ENCODE results near the gene CENPM.

CENPM gene, protein sequence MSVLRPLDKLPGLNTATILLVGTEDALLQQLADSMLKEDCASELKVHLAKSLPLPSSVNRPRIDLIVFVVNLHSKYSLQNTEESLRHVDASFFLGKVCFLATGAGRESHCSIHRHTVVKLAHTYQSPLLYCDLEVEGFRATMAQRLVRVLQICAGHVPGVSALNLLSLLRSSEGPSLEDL

DNA sequence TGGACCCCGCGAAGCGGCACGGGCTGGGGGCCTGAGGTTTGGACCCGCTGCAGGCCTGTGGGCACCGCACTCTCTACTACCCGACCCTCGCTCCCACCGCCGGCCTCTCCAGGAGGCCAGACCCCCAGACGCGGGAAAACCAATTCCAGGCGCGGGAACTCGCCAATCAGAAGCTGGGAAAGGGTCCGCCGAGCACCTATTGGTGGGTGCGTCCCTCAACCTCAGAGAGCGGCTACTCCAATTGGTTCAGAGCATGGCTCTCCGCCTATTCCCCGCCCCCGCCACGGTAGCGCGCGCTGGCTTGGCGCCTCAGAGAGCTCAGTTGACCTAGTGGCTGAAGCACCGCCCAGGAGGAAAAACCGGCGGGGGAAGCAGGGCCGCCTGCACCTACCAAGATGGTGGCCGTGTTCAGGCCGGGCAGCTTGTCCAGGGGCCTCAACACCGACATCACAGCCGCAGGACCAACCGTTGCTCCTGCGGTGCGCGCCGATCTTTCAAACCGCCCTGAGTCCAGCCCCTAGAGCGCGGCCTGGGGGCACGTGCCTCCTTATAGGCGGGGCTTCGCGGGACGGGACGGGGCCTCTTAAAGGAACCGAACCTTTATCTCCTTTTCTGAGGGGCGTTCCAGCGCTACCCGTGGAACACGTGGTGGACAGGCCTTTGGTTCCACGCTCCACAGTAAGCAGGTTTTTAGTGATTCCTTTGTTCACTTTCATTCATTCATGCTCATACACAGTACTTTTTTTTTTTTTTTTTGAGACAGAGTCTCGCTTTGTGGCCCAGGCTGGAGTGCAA lies at the start of gene CENPM:
Gene CENPM, minus strand, starts transcription at position 524 of the 795 bp plus-strand sequence. Its CDS starts 76 bp downstream, at position 448.
- in situ Hi-C loops (cut with MboI; ENCODE audit: low sequenced_read_pairs): no loop called here

DNA sequence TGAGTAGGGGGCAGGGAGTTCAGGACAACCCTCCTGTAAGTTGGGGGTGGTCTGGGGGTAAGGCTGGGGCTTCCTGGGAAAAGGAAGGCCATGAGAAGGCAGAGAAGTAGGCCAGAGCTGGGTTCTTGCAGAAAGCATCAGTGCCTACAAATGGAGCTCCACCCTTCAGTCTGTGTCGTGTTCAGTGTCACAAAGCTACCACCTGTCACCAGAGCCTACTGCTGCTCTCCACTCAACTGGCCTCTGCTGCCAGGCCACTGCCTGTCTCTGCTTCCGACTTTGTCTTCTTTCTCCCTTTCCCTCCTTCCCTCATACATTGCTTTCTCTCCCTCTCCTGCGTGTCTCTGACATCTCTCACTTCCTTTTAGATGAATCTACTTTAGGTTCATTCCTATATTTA lies 48.3 kb upstream of the CENPM start:
- in situ Hi-C loops (cut with MboI; ENCODE audit: low sequenced_read_pairs): no loop called here

DNA sequence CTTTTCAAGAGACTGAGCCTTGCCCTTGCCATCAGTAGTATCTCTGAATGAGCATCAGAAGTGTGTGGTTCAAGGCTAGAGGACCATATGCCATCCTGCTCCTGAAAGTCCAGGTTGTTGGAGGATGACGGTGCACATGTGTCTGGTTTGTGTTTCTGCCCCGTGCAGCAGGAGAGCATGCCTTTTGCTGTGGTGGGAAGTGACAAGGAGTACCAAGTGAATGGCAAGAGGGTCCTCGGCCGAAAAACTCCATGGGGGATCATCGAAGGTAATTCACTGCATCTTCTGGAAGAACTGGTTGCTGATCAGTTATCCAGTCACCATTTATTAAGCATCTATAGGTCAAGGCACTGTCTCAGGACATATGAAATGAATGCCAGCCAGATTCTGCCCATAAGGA lies 45.5 kb upstream of the CENPM start:
- in situ Hi-C loops (cut with MboI; ENCODE audit: low sequenced_read_pairs): no loop called here

DNA sequence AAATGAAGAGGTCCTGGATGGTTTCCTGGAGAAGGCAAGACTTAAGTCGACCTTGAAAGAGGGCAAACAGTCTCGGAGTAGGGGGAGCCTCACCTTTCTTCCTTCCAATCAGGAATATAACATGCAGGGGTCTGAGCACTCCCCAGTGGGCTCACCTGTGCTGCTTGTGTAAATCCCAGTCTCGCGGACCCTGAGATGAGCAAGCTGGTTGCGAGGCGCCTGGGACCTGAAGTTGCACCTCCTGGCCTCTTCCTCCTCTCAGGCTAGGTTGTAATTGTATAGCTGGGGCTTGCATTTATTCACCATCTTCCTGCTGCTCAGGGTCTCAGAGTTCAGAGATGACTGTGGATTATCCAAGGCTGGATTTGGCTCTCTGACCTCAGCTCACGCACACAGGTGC lies 44.2 kb upstream of the CENPM start:
- in situ Hi-C loops (cut with MboI; ENCODE audit: low sequenced_read_pairs): no loop called here

DNA sequence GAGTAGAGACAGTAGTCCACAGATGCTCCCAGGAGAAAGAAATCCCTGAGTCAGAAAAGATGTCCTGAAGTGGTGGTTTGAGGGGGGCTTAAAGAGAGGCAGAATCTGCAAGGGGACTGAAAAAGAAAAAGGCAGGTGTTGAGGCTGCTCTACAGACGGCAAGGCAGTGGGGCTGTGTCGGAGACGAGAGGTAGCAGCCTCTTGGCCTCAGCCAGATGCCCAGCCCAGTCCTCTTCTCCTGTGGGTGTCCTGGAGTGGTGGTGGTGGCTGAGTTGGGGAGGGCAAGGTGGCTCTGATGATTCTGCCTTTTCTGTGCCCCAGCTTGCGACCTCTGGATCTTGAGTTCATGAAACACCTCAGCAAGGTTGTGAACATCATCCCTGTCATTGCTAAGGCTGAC lies 42.3 kb upstream of the CENPM start:
- in situ Hi-C loops (cut with MboI; ENCODE audit: low sequenced_read_pairs): no loop called here

DNA sequence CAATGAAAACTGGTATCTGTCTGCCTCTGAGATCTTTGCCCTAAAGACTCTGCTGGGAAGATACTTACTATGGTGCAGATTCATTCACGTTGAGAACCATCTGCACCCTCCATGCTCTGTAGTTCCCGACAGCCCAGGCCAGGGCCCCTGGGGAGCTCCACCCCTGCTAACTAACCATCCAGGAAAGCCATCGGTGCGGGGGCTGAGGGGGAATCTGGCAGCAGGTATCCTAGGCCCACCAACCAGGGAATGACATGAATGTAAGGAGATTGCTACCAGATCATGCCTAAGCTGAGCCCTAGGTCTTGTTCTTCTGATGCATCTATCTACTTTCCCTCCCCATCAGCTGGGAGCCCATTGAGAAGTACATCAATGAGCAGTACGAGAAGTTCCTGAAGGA lies 40.3 kb upstream of the CENPM start:
- in situ Hi-C loops (cut with MboI; ENCODE audit: low sequenced_read_pairs): no loop called here

DNA sequence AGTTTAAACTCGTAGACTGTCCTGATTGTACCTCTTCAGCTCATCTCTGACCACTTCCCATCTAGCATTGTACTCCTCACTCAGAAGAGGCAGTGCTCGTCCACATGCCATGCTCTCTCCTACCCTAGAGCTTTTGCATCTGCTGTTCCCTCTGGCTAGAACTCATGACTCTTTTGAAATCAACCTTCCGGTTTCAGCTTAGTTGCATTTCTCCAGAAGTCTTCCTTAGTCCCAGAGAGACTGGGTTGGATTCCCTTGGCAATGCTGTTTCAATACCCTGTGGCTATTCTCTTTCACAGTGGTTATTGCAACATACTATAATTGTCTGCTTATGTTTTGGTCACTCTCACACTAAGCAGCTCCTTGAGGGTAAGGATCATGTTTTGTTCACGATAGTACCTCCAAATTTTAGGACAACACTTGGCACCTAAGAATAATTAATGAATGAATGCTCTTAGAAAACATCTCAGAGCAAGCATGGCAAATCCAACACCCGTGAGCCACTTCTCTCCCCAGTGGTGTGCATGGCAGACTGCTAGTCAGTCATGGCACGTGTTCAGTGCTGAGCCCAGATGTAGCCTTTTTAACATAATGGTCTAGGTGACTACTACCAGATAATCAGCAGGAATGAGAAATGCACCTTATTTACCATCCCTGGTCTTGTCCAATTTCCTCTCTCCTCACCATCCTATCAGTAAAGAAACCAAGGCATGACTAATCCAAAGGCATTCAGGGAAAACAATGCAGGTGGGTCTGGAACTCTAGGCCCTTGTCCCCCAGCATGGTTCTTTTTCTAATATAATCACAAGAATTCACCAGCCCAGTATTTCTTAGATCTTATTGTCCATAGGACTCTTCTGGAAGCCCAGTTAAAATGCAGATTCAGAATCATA lies 36.8 kb upstream of the CENPM start:
- in situ Hi-C loops (cut with MboI; ENCODE audit: low sequenced_read_pairs): no loop called here

DNA sequence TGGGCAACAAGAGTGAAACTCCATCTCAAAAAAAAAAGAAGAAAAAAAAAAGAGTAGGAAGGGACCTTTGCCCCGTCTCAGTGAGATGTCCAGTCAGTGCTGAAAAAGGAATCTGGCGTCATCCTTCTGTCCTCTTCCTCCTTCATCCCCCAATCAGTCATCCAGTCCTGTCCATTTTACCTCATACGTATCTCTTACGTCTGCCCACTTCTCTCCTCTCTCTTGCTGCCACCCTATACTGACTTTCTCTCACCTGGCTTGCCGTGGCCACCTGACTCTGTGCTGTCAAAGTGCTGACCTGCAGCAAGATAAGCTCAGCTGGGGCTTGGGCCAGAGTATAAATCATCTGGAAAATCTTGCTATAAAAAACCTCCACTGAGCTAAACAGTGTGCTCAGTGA lies 35.9 kb upstream of the CENPM start:
- in situ Hi-C loops (cut with MboI; ENCODE audit: low sequenced_read_pairs): no loop called here

DNA sequence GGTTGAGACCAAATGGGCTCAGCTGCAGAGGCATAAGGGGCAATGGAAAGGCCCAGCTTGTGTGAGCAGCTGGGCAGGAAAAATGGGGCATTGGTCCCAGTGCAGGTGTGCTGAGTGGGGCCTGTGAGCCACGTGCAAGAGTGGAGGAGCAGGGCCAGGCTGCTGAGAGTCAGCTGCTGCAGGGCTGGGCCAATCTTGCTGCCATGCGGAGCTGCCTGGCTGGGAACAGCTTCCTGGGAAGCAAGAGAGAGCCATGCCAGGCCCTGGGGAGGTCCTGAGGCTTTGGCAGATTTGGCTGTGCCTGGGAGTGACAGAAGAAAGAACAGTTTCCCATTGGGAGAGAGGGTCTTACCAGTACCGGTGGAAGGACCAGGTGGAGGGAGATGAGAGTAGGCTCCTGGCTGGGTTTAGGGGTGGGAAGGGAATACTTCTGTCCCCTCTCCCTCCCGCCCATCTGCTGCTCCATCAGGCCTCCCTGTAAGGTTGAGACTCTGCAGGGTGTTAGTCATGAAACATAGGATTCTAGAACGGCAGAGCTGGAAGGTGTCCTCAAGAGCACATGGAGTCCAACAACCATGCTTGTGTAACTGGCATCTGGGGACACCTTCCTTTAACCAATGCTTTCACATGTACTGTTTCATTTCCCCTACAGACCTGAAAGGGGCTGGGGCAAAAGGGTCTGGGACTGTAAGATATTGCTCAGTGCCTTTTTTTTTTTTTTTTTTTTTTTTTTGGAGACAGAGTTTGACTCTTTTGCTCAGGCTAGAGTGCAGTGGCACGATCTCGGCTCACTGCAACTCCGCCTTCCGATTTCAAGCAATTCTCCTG lies 32.7 kb upstream of the CENPM start:
- in situ Hi-C loops (cut with MboI; ENCODE audit: low sequenced_read_pairs): no loop called here

DNA sequence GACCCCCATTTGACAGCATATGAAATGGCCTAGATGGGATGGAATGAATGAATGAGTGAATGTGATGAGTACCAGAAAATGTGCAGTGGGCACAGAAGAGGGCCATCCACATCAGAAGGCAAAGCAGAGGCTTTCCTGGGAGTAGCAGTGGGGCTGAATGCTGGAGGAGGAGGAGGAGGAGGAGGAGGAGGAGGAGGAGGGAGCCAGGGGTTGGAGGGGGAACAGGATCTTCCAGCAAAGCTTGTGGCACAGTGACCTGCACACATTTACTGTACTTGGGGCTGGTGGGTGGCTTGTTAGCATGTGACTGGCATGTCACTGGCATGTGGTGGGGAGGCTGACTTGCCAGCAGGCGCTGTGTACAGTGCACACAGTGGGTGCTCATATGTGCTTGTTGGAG lies 31.8 kb upstream of the CENPM start:
- in situ Hi-C loops (cut with MboI; ENCODE audit: low sequenced_read_pairs): no loop called here

DNA sequence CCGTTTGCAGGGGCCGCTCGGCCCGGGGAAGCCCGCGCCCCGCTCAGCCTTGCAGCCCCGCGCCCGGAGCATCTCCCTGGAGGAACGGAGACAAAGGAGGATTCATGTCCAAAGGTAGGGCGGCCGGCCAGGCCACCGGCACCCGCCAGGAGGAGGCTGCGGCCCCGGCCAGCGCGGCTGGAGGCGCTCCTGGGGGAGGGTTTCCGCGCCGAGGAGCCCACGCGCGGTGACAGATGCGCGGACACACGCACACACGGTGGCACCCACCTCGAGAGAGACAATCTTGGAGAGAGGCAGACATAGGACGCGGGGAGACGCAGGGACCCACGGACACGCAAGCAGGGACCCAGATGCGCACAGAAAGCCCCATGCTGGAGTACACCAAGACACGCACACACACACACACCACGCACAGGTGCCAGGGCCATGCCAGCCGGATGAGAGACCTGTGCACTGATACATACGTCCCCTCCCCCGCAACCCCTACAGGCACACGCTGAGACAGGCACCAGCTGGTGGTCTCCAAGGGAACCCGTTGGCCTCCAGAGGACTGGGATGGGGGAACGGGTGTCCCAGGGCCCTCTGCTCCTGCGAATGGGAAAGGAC lies 30.1 kb upstream of the CENPM start:
- in situ Hi-C loops (cut with MboI; ENCODE audit: low sequenced_read_pairs): no loop called here

DNA sequence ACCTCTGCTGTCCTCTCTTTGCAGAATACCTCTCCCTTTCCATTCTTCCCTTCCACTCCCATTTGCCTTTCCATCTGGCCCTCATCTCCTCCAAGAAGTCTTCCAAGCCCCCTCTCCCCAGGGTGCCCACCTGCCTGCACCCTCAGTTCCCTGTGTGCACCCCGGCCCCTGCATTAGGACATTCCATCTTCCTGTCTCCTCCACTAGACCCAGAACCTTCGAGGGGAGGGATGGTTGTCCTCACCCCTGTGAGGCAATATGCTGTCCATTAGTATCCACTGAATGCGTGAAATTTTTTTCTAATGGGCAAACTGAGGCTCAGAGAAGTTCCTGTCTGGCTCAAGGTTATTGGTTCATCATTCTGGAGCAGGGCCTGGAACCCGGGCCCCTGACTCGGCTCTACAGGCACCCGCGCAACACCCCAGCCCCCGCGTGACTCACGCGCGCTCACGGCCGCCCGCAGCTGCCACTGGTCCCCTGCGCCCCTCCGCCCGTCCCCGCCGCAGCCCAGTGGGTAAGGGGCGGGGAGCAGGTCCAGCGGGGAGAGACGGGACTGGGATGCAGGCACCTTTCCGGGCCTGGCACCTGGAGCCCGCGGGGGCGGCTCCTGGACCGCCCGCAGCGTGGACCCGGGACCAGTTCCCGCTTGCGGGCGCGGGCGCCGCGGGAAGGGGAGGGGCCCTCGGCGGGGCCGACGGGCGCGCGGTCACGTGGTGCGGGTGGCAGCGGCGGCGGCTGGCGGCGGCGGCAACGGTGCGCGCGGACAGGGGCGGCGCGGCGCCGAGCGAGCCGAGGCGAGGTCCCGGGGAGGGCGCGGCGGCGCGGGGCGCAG lies 29.3 kb upstream of the CENPM start:
- in situ Hi-C loops (cut with MboI; ENCODE audit: low sequenced_read_pairs): no loop called here

DNA sequence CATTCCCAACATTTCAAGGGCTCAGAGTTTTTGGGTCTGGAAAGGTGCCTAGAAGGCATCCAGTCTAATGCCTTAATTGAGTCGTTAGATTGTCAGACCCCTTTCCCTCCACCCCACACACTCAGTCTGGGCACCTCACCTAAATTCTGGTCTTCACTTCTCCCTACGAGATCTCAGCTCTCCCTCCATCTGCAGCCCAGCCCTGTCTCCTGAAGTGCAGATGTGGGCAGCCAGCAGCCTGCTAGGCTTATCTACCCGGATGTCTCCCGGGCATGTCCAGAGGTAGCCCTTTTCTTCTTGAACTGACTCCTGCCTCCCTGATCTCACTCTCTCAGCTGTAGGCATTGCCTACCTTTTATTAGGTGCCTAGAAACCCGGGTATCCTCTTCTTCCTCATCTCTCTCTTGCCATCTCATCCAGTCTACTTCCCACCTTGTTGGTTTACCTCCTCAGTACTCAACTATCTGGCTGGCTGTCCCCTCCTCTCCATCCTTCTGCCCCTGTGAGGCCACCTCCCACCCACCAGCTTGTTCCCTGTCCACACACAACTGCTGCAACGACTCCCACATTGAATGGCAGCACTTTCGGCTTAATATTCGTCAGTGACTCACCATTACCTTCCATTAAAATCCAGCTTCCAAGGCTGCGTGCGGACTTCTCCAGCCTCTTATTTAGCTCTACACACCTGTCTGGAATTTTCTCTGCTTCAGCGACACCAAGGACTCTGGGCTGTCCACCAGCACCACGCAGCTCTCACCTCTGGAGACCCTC lies 28.5 kb upstream of the CENPM start:
- in situ Hi-C loops (cut with MboI; ENCODE audit: low sequenced_read_pairs): no loop called here

DNA sequence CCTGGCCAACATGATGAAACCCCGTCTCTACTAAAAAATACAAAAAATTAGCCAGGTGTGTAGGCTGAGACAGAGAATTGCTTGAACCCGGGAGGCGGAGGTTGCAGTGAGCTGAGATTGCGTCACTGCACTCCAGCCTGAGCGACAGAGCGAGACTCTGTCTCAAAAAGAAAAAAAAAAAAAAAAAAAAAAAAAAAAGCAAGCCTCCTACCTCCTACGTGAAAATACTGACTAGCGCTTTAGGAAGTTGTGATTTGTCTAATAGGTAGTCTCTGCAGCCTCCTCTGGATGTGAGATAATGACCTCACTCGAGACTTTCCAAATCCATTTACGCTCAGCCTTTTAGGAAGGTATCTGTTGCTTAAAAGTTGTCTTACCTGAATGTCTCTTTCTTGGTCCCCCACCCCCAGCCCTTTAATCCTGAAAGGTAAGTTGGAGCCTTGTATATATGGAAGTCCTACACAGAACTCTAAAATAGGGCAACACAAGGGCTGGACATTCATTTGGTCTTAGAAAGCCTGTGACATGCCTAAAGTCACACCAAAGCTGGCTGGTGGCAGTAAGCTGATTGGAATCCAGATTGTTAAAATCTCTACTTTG lies 27.8 kb upstream of the CENPM start:
- in situ Hi-C loops (cut with MboI; ENCODE audit: low sequenced_read_pairs): no loop called here

DNA sequence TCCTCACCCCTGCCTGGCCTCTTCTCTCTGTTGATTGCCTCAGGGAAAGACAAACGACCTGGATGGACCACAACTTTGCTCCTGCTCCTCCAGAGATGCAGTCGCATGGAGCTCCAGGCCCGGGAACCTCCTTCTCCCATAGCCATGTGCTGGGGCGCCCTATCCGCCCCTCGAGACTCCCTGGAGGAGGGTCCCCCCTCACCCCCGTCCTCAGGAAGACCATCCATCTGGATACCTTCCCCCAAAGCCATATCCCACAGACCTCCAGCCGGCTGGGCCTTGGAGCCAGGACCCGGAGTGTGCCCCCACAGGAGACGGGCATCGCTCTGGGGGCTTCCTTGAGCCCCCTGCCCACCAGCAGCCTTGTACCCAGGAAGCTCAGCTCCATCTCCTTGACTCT lies 24.5 kb upstream of the CENPM start:
- in situ Hi-C loops (cut with MboI; ENCODE audit: low sequenced_read_pairs): no loop called here

DNA sequence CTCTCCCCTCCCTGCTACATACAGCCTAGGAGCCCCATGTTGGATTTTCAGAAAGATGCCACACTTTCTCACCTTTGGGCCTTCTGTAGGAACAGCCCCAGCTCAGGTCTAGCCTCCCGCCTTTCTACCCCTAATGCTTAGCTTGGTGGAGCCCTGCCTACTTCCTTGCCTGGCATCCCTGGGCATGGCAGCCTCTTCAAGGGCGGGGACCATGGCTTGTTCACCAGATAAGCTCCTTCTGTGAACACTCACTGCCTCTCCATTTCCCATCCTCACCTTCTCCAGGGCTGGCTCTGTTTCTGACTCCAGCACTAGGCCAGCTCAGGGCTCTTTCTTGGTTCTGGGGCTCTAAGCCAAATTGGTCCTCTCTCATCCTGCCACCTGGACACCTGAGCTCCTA lies 23.6 kb upstream of the CENPM start:
- in situ Hi-C loops (cut with MboI; ENCODE audit: low sequenced_read_pairs): no loop called here

DNA sequence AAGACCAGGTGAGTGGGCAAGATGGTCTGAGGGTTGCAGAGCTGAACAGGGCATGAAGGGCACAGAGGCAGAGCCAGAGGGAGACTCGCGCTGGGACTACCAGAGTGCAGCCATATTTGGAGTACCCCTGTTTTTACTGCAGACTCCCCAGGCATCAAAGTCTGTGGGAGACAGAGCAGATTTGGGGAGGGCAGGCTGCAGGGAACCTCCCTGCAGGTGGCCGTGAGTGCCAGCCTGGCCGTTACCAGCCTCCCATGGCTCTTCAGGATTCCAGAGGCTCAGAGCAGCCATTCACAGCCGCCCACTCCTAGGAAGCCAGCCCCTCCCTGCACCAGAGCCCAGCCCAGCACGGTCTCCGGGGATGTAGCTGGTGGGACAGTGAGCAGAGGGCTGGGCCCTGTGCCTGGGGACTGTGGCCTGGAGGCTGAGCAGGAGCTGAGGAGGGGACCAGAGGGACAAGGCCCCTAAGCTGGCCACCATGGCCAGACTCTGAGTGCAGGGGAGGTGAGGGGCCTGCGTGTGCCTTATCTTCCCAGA lies 22.2 kb upstream of the CENPM start, which contains the start of gene SEPTIN3:
Gene SEPTIN3, plus strand, starts transcription at position 334 of the 537 bp plus-strand sequence. CDS start 2,050 bp downstream, outside the sequence.
- in situ Hi-C loops (cut with MboI; ENCODE audit: low sequenced_read_pairs): no loop called here

DNA sequence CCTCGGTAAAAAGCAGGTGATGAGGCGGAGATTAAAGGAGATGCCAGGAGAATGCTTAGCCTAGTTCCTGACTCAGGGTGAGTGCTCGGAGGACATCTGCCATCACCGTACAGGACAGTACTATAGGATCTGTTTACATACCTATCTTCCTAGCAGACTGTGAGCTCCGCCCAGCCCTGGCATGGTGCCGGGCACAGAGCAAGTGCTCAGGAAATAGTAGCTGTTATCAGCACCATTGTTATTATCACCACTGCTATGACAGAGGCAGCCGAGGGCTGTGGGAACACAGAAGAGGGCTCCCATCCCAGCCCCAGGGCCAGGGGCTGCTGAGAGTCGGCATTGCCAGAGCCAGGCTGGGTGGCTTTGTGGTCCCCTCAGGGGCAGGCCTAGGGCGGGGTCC lies 21.6 kb upstream of the CENPM start:
- in situ Hi-C loops (cut with MboI; ENCODE audit: low sequenced_read_pairs): no loop called here

All from hTERT RPE-1 (cell line).